ENCODE measurements around the gene SERPINA3. TPM values are rescaled to one million over a fixed set of nuclear protein-coding genes. Genes with fewer than 3 reads are reported as not detected.

The SERPINA3 gene
- total RNA-seq, result not detected in 2 replicates

- H3K36me3 Mint-ChIP-seq (ENCODE audit: low read depth), result no peaks in the 10 kb centered on the region
- no peak for DNase-seq (ENCODE audit: low spot score)
Observed at GRCh38 chr14:94612174-94612573, at the start of gene SERPINA3. TSS of gene SERPINA3 (plus strand) at chr14:94612391. CDS start at chr14:94614442, 2,051 bp downstream.

GRCh38 chr14:94562941-94563883 lies 49.0 kb upstream of the SERPINA3 start:
- H3K27ac Mint-ChIP-seq, result no peak overlapping the region
- H3K27me3 Mint-ChIP-seq (ENCODE audit: low read depth), result no peaks in the 10 kb centered on the region
- no peaks in the 10 kb centered on the region for H3K9me3 Mint-ChIP-seq
- H3K4me3 Mint-ChIP-seq (ENCODE audit: low read depth), result no peak overlapping the region
- no peaks in the 10 kb centered on the region for H3K36me3 Mint-ChIP-seq (ENCODE audit: low read depth)
- DNase-seq (ENCODE audit: low spot score), result no peak
- no peaks in the 10 kb centered on the region for H3K4me1 Mint-ChIP-seq (ENCODE audit: low read depth)
- intact Hi-C loops (cut with micrococcal nuclease), result no loop called here

More at GRCh38 chr14:94612174-94612573, at the start of gene SERPINA3:
- no peak within 1 kb of the TSS for H3K27ac Mint-ChIP-seq
- H3K9me3 Mint-ChIP-seq, result peaks cover 6% of the 10 kb centered on the region
- no peak within 1 kb of the TSS for H3K4me3 Mint-ChIP-seq (ENCODE audit: low read depth)
- intact Hi-C loops (cut with micrococcal nuclease), result no loop called here
- H3K27me3 Mint-ChIP-seq (ENCODE audit: low read depth), result no peaks in the 10 kb centered on the region
- no peaks in the 10 kb centered on the region for H3K4me1 Mint-ChIP-seq (ENCODE audit: low read depth)

- no peaks in the 10 kb centered on the region for H3K9me3 Mint-ChIP-seq
- no peaks in the 10 kb centered on the region for H3K4me1 Mint-ChIP-seq (ENCODE audit: low read depth)
- no peak overlapping the region for H3K27ac Mint-ChIP-seq
- intact Hi-C loops (cut with micrococcal nuclease), result no loop called here
- no peak for DNase-seq (ENCODE audit: low spot score)
- H3K4me3 Mint-ChIP-seq (ENCODE audit: low read depth), result no peak overlapping the region
- no peaks in the 10 kb centered on the region for H3K36me3 Mint-ChIP-seq (ENCODE audit: low read depth)
- no peaks in the 10 kb centered on the region for H3K27me3 Mint-ChIP-seq (ENCODE audit: low read depth)
Observed at GRCh38 chr14:94564381-94564780, 47.8 kb upstream of the SERPINA3 start.

GRCh38 chr14:94568186-94568585 lies 44.0 kb upstream of the SERPINA3 start:
- DNase-seq (ENCODE audit: low spot score), result no peak
- Mint-ChIP-seq H3K9me3 (no peaks in the 10 kb centered on the region), H3K4me1 (ENCODE audit: low read depth) (no peaks in the 10 kb centered on the region), H3K27ac (no peak overlapping the region), H3K27me3 (ENCODE audit: low read depth) (no peaks in the 10 kb centered on the region), H3K36me3 (ENCODE audit: low read depth) (no peaks in the 10 kb centered on the region), H3K4me3 (ENCODE audit: low read depth) (no peak overlapping the region)
- intact Hi-C loops (cut with micrococcal nuclease), result no loop called here

- Mint-ChIP-seq H3K4me1 (ENCODE audit: low read depth) (no peaks in the 10 kb centered on the region), H3K4me3 (ENCODE audit: low read depth) (no peak overlapping the region)
Observed at GRCh38 chr14:94569381-94570001, 42.7 kb upstream of the SERPINA3 start.

GRCh38 chr14:94570002-94570400 lies 42.2 kb upstream of the SERPINA3 start:
- no peaks in the 10 kb centered on the region for H3K9me3 Mint-ChIP-seq
- H3K4me3 Mint-ChIP-seq (ENCODE audit: low read depth), result no peak overlapping the region
- H3K27me3 Mint-ChIP-seq (ENCODE audit: low read depth), result no peaks in the 10 kb centered on the region
- H3K36me3 Mint-ChIP-seq (ENCODE audit: low read depth), result no peaks in the 10 kb centered on the region
- H3K4me1 Mint-ChIP-seq (ENCODE audit: low read depth), result no peaks in the 10 kb centered on the region
- intact Hi-C loops (cut with micrococcal nuclease), result no loop called here
- no peak for DNase-seq (ENCODE audit: low spot score)
- H3K27ac Mint-ChIP-seq, result no peak overlapping the region

More at GRCh38 chr14:94569381-94570001, 42.7 kb upstream of the SERPINA3 start:
- H3K9me3 Mint-ChIP-seq, result no peaks in the 10 kb centered on the region
- H3K36me3 Mint-ChIP-seq (ENCODE audit: low read depth), result no peaks in the 10 kb centered on the region
- DNase-seq (ENCODE audit: low spot score), result no peak
- H3K27ac Mint-ChIP-seq, result no peak overlapping the region
- no peaks in the 10 kb centered on the region for H3K27me3 Mint-ChIP-seq (ENCODE audit: low read depth)
- intact Hi-C loops (cut with micrococcal nuclease), result no loop called here

- intact Hi-C loops (cut with micrococcal nuclease), result no loop called here
- no peak for DNase-seq (ENCODE audit: low spot score)
- Mint-ChIP-seq H3K9me3 (no peaks in the 10 kb centered on the region), H3K27ac (no peak overlapping the region), H3K4me3 (ENCODE audit: low read depth) (no peak overlapping the region), H3K4me1 (ENCODE audit: low read depth) (no peaks in the 10 kb centered on the region), H3K36me3 (ENCODE audit: low read depth) (no peaks in the 10 kb centered on the region), H3K27me3 (ENCODE audit: low read depth) (no peaks in the 10 kb centered on the region)
Observed at GRCh38 chr14:94570440-94570839, 41.8 kb upstream of the SERPINA3 start.

- Mint-ChIP-seq H3K27me3 (ENCODE audit: low read depth) (no peaks in the 10 kb centered on the region), H3K9me3 (no peaks in the 10 kb centered on the region)
Observed at GRCh38 chr14:94571395-94571794, 40.8 kb upstream of the SERPINA3 start.

GRCh38 chr14:94571950-94572349 lies 40.2 kb upstream of the SERPINA3 start:
- no peak overlapping the region for H3K27ac Mint-ChIP-seq
- no peak for DNase-seq (ENCODE audit: low spot score)
- H3K36me3 Mint-ChIP-seq (ENCODE audit: low read depth), result no peaks in the 10 kb centered on the region
- H3K4me1 Mint-ChIP-seq (ENCODE audit: low read depth), result no peaks in the 10 kb centered on the region
- no peaks in the 10 kb centered on the region for H3K9me3 Mint-ChIP-seq
- intact Hi-C loops (cut with micrococcal nuclease), result no loop called here
- no peak overlapping the region for H3K4me3 Mint-ChIP-seq (ENCODE audit: low read depth)
- H3K27me3 Mint-ChIP-seq (ENCODE audit: low read depth), result no peaks in the 10 kb centered on the region

More at GRCh38 chr14:94571395-94571794, 40.8 kb upstream of the SERPINA3 start:
- intact Hi-C loops (cut with micrococcal nuclease), result no loop called here
- Mint-ChIP-seq H3K4me1 (ENCODE audit: low read depth) (no peaks in the 10 kb centered on the region), H3K27ac (no peak overlapping the region), H3K4me3 (ENCODE audit: low read depth) (no peak overlapping the region), H3K36me3 (ENCODE audit: low read depth) (no peaks in the 10 kb centered on the region)
- no peak for DNase-seq (ENCODE audit: low spot score)

- Mint-ChIP-seq H3K9me3 (no peaks in the 10 kb centered on the region), H3K4me1 (ENCODE audit: low read depth) (no peaks in the 10 kb centered on the region), H3K27me3 (ENCODE audit: low read depth) (no peaks in the 10 kb centered on the region), H3K27ac (no peak overlapping the region), H3K4me3 (ENCODE audit: low read depth) (no peak overlapping the region), H3K36me3 (ENCODE audit: low read depth) (no peaks in the 10 kb centered on the region)
- DNase-seq (ENCODE audit: low spot score), result no peak
- intact Hi-C loops (cut with micrococcal nuclease), result no loop called here
Observed at GRCh38 chr14:94572637-94573303, 39.4 kb upstream of the SERPINA3 start.

GRCh38 chr14:94573475-94574277 lies 38.5 kb upstream of the SERPINA3 start:
- no peak for DNase-seq (ENCODE audit: low spot score)
- no peaks in the 10 kb centered on the region for H3K27me3 Mint-ChIP-seq (ENCODE audit: low read depth)
- H3K4me3 Mint-ChIP-seq (ENCODE audit: low read depth), result no peak overlapping the region
- intact Hi-C loops (cut with micrococcal nuclease), result no loop called here
- H3K4me1 Mint-ChIP-seq (ENCODE audit: low read depth), result no peaks in the 10 kb centered on the region
- no peaks in the 10 kb centered on the region for H3K9me3 Mint-ChIP-seq
- no peaks in the 10 kb centered on the region for H3K36me3 Mint-ChIP-seq (ENCODE audit: low read depth)
- no peak overlapping the region for H3K27ac Mint-ChIP-seq

- Mint-ChIP-seq H3K9me3 (no peaks in the 10 kb centered on the region), H3K27ac (no peak overlapping the region), H3K4me1 (ENCODE audit: low read depth) (no peaks in the 10 kb centered on the region), H3K27me3 (ENCODE audit: low read depth) (no peaks in the 10 kb centered on the region), H3K36me3 (ENCODE audit: low read depth) (no peaks in the 10 kb centered on the region), H3K4me3 (ENCODE audit: low read depth) (no peak overlapping the region)
- intact Hi-C loops (cut with micrococcal nuclease), result no loop called here
- DNase-seq (ENCODE audit: low spot score), result no peak
Observed at GRCh38 chr14:94574336-94574735, 37.9 kb upstream of the SERPINA3 start.

Data from activated T-helper 2 cell treated with anti-CD3 and anti-CD28 coated beads, Interferon-gamma antibody, Interleukin-2, Interleukin-4, amounts not matched to agents 10 μg/mL and 5 μg/mL and 100 μg/mL, durations not matched to agents 14 hours and 24 hours and 36 hours (primary cell).